ENCODE results near the gene NELL1. TPM values are rescaled to one million over a fixed set of nuclear protein-coding genes. Genes with fewer than 3 reads are reported as not detected.

NELL1 gene
- polyA plus RNA-seq, 2 of the 4 experiments (the other 2 are of a cell fraction): not detected

- Histone ChIP-seq H3K4me2 (peak overlapping the region; percentile 63), H3K9me3 (no peaks in the 10 kb centered on the region), H3K4me1 (peaks cover 20% of the 10 kb centered on the region; the same call in 2 of the 3 replicates), H3K27ac (peak overlapping the region; percentile 11 to 46; a peak in 3 of 6 replicates), H3K4me3 (no peak overlapping the region)
- DNase-seq (ENCODE audit: low read depth in 1 of 2, low spot score in 1 of 2) (peak; percentile 1 to 46), FAIRE-seq (no peak), ATAC-seq (peak; percentile 73 to 81; a peak in 3 of 6 replicates)
- under 1% methylated on average over 3 of the region's 3 CpGs for WGBS (ENCODE audit: missing lambda C conversion rate)
- ChIA-PET CTCF (no interaction called here), POLR2A (no interaction called here)
- TF ChIP-seq GATA3 (IDR thresholded peaks at IDR 0.05; ENCODE audit: borderline replicate concordance): peak; percentile 17; the same call in 1 of the 2 replicates
- TF ChIP-seq FOXS1 (CRISPR knock-in tag; IDR thresholded peaks at IDR 0.05): no peak
- TF ChIP-seq, protein P1, sequence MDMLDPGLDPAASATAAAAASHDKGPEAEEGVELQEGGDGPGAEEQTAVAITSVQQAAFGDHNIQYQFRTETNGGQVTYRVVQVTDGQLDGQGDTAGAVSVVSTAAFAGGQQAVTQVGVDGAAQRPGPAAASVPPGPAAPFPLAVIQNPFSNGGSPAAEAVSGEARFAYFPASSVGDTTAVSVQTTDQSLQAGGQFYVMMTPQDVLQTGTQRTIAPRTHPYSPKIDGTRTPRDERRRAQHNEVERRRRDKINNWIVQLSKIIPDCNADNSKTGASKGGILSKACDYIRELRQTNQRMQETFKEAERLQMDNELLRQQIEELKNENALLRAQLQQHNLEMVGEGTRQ (IDR thresholded peaks at IDR 0.05): no peak
- TF ChIP-seq BHLHE40 (IDR thresholded peaks at IDR 0.05; ENCODE audit: low read depth, low read length): no peak
- 0 out of 2 replicates have a peak, but pooled peaks have one; percentile 46 for TF ChIP-seq JUNB (IDR thresholded peaks at IDR 0.05)
- TF ChIP-seq ZFP36 (IDR thresholded peaks at IDR 0.05; ENCODE audit: borderline replicate concordance, partially characterized antibody): no peak
- TF ChIP-seq FOSL2 (IDR thresholded peaks at IDR 0.05): peak; percentile 35; the same call in 1 of the 2 replicates
- TF ChIP-seq FOSL2 (CRISPR knock-in tag; IDR thresholded peaks at IDR 0.05): peak; percentile 36
- TF ChIP-seq RNF2 (IDR thresholded peaks at IDR 0.05; ENCODE audit: borderline replicate concordance, low read depth): no peak
- TF ChIP-seq, protein P2, sequence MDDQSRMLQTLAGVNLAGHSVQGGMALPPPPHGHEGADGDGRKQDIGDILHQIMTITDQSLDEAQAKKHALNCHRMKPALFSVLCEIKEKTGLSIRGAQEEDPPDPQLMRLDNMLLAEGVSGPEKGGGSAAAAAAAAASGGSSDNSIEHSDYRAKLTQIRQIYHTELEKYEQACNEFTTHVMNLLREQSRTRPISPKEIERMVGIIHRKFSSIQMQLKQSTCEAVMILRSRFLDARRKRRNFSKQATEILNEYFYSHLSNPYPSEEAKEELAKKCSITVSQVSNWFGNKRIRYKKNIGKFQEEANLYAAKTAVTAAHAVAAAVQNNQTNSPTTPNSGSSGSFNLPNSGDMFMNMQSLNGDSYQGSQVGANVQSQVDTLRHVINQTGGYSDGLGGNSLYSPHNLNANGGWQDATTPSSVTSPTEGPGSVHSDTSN (IDR thresholded peaks at IDR 0.05): no peak
Measured at GRCh38 chr11:21472261-21472660, 802.9 kb downstream of the NELL1 start.

DNA sequence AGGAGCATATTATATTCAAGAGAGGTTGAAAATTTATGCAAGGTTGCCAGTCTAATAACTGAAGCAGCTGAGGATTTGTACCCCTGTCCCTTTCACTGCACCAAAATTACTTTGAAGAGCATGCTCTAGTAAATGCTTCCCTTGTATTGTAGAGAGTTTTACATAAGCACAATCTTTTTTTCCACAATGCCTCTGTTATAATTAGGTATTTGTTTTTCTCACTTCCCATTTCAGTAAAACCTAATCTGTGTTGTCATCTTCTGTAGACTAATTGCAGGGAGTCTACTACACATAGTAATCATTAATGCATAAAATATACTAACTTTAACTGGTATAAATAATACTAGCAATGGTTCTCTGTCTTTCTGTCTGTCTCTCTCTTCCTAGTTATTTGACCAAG, 805.1 kb downstream of the NELL1 start:
- Histone ChIP-seq H3K4me1 (peaks cover 20% of the 10 kb centered on the region; the same call in 2 of the 3 replicates), H3K4me2 (no peak overlapping the region), H3K27ac (no peak overlapping the region), H3K4me3 (no peak overlapping the region), H3K9me3 (no peaks in the 10 kb centered on the region)
- DNase-seq (ENCODE audit: low read depth in 1 of 2, low spot score in 1 of 2) (no peak), ATAC-seq (no peak), FAIRE-seq (no peak)
- ChIA-PET POLR2A (no interaction called here), CTCF (no interaction called here)
- no peak for TF ChIP-seq EHF (CRISPR knock-in tag; IDR thresholded peaks at IDR 0.05)
- no peak for TF ChIP-seq ZFP36 (IDR thresholded peaks at IDR 0.05; ENCODE audit: borderline replicate concordance, partially characterized antibody)
- no peak for TF ChIP-seq CHD2 (IDR thresholded peaks at IDR 0.05; ENCODE audit: low read length, partially characterized antibody)
- TF ChIP-seq NPAS2 (CRISPR knock-in tag; IDR thresholded peaks at IDR 0.05; ENCODE audit: borderline replicate concordance): no peak
- TF ChIP-seq KDM1A (IDR thresholded peaks at IDR 0.05; ENCODE audit: low read depth): no peak
- TF ChIP-seq, protein P1 (IDR thresholded peaks at IDR 0.05): no peak
- no peak for TF ChIP-seq HEYL (CRISPR knock-in tag; IDR thresholded peaks at IDR 0.05)
- TF ChIP-seq BHLHE40 (IDR thresholded peaks at IDR 0.05; ENCODE audit: low read depth, low read length): no peak
- TF ChIP-seq E2F6 (IDR thresholded peaks at IDR 0.05; ENCODE audit: borderline replicate concordance, low read depth): no peak
- no peak for TF ChIP-seq RNF2 (IDR thresholded peaks at IDR 0.05; ENCODE audit: borderline replicate concordance, low read depth)
- no peak for TF ChIP-seq NFE2L2 (conservative IDR thresholded peaks at IDR 0.05; ENCODE audit: low read length)
- TF ChIP-seq HMGXB4 (CRISPR knock-in tag; IDR thresholded peaks at IDR 0.05; ENCODE audit: borderline replicate concordance): no peak
- no peak for TF ChIP-seq RARB (CRISPR knock-in tag; IDR thresholded peaks at IDR 0.05)
- no peak for TF ChIP-seq SREBF2 (IDR thresholded peaks at IDR 0.05)
- no peak for TF ChIP-seq MYC (IDR thresholded peaks at IDR 0.05; ENCODE audit: borderline replicate concordance, low read length)
- TF ChIP-seq, protein P2 (IDR thresholded peaks at IDR 0.05): no peak
- no peak for TF ChIP-seq RCOR1 (IDR thresholded peaks at IDR 0.05; ENCODE audit: low read depth, low read length)
- TF ChIP-seq, protein P3, sequence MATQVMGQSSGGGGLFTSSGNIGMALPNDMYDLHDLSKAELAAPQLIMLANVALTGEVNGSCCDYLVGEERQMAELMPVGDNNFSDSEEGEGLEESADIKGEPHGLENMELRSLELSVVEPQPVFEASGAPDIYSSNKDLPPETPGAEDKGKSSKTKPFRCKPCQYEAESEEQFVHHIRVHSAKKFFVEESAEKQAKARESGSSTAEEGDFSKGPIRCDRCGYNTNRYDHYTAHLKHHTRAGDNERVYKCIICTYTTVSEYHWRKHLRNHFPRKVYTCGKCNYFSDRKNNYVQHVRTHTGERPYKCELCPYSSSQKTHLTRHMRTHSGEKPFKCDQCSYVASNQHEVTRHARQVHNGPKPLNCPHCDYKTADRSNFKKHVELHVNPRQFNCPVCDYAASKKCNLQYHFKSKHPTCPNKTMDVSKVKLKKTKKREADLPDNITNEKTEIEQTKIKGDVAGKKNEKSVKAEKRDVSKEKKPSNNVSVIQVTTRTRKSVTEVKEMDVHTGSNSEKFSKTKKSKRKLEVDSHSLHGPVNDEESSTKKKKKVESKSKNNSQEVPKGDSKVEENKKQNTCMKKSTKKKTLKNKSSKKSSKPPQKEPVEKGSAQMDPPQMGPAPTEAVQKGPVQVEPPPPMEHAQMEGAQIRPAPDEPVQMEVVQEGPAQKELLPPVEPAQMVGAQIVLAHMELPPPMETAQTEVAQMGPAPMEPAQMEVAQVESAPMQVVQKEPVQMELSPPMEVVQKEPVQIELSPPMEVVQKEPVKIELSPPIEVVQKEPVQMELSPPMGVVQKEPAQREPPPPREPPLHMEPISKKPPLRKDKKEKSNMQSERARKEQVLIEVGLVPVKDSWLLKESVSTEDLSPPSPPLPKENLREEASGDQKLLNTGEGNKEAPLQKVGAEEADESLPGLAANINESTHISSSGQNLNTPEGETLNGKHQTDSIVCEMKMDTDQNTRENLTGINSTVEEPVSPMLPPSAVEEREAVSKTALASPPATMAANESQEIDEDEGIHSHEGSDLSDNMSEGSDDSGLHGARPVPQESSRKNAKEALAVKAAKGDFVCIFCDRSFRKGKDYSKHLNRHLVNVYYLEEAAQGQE (IDR thresholded peaks at IDR 0.05): no peak

Data from A549 (cell line).